Tibial nerve (tissue), 4 donors: ENCODE results near the gene ARHGEF9.

Experiments used
- EP300 ChIP-seq, 2 donors: sonication (generic); formaldehyde crosslinking; IDR thresholded peaks; one replicate each; pipeline ENCODE4 v1.6.1; 2017; ENCODE audit warnings: antibody characterized with exemption in 2 of 2, mild to moderate bottlenecking in 1 of 2
- POLR2A ChIP-seq, 2 donors: fragments of 450-650 bp; IDR thresholded peaks; one replicate each; pipeline ENCODE4 v1.6.1; 2017; ENCODE audit warnings: antibody characterized with exemption in 2 of 2, mild to moderate bottlenecking in 2 of 2, moderate library complexity in 2 of 2
- TF ChIP-seq, protein P1 (sequence below), 5 experiments: fragments of 200-600 bp in 3 of 5; fragments of 450-650 bp in 2 of 5; sonication (generic) in 3 of 5; IDR thresholded peaks; one replicate each; pipeline ENCODE4 v1.5.1; 2016 to 2019; ENCODE audit warnings: antibody characterized with exemption in 5 of 5, mild to moderate bottlenecking in 3 of 5, moderate library complexity in 2 of 5

DNA sequence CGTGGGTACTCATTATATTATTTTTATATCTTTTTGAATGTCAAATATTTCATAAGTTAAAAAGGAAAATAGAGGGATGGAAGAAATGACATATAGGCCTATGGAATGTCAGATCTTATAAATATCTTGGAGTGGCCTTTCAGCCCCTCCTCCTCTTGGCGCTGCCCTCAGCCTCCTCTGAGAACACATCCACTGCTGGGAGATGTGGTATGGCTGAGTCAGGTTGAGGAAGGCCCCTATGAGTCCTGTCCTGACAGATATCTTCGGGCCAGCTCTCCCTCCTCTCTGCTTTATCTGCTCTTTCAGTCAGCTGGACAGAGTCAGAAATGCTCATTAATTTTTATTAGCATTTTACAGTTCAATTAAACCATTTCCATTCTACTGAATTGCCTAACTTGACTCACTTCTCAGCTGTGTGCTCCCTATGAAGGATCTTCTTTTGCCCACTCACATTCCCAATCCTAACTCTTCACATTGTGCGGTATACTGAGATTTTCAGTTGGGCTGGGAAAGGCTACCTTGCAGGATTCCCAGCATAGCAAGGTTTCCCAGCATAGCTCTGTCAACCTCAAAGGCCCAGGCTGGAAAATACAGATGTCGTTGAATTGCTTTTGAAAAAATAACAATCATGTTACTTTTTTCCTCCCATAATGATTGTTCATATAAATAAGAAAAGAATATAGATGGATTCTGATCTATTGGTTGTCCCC, 128.0 kb downstream of the ARHGEF9 start:
- TF ChIP-seq, protein P1, sequence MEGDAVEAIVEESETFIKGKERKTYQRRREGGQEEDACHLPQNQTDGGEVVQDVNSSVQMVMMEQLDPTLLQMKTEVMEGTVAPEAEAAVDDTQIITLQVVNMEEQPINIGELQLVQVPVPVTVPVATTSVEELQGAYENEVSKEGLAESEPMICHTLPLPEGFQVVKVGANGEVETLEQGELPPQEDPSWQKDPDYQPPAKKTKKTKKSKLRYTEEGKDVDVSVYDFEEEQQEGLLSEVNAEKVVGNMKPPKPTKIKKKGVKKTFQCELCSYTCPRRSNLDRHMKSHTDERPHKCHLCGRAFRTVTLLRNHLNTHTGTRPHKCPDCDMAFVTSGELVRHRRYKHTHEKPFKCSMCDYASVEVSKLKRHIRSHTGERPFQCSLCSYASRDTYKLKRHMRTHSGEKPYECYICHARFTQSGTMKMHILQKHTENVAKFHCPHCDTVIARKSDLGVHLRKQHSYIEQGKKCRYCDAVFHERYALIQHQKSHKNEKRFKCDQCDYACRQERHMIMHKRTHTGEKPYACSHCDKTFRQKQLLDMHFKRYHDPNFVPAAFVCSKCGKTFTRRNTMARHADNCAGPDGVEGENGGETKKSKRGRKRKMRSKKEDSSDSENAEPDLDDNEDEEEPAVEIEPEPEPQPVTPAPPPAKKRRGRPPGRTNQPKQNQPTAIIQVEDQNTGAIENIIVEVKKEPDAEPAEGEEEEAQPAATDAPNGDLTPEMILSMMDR (IDR thresholded peaks at IDR 0.05), result no peak
- TF ChIP-seq POLR2A (IDR thresholded peaks at IDR 0.05), result no peak
- no peak for TF ChIP-seq EP300 (IDR thresholded peaks at IDR 0.05)
